Memory B cell (primary cell): ENCODE results near the gene GOT2.

Experiments
- ATAC-seq: fragments of 150-1000 bp; cut with Tn5 transposase; 2 replicates; pipeline ENCODE4 v1.10.0; 2021; ENCODE audit warnings: low read depth, mild to moderate bottlenecking, moderate library complexity
- DNase-seq, 2 donors: peaks; one replicate each; pipeline ENCODE4 v3.0.0; 2022; ENCODE audit warnings: low spot score in 2 of 2
- H3K27ac Mint-ChIP-seq: one replicate; pipeline ENCODE4 v1.8.0; 2022; ENCODE audit warnings: mild to moderate bottlenecking, moderate library complexity, mixed read lengths
- H3K27me3 Mint-ChIP-seq: one replicate; pipeline ENCODE4 v1.8.0; 2022; ENCODE audit warnings: mixed read lengths
- H3K36me3 Mint-ChIP-seq: one replicate; pipeline ENCODE4 v1.8.0; 2022; ENCODE audit warnings: mild to moderate bottlenecking, mixed read lengths
- H3K4me1 Mint-ChIP-seq: one replicate; pipeline ENCODE4 v1.8.0; 2022; ENCODE audit warnings: mixed read lengths
- H3K4me3 Mint-ChIP-seq: one replicate; pipeline ENCODE4 v1.8.0; 2022; ENCODE audit warnings: mild to moderate bottlenecking, moderate library complexity, mixed read lengths
- H3K9me3 Mint-ChIP-seq: one replicate; pipeline ENCODE4 v1.8.0; 2022; ENCODE audit warnings: mixed read lengths

Gene GOT2

GRCh38 chr16:58733248-58733670 lies 857 bp downstream of the GOT2 start:
- H3K36me3 Mint-ChIP-seq = no peaks in the 10 kb centered on the region
- H3K9me3 Mint-ChIP-seq = no peaks in the 10 kb centered on the region
- H3K27me3 Mint-ChIP-seq = peaks cover 2% of the 10 kb centered on the region
- ATAC-seq (no peak), DNase-seq (no peak)
- H3K27ac Mint-ChIP-seq = peak overlapping the region; percentile 91
- peaks cover 18% of the 10 kb centered on the region for H3K4me1 Mint-ChIP-seq
- H3K4me3 Mint-ChIP-seq = peak overlapping the region; percentile 99

- no peaks in the 10 kb centered on the region for H3K27me3 Mint-ChIP-seq
- DNase-seq = no peak
- H3K27ac Mint-ChIP-seq = peak overlapping the region; percentile 91
- peaks cover 18% of the 10 kb centered on the region for H3K4me1 Mint-ChIP-seq
- no peaks in the 10 kb centered on the region for H3K9me3 Mint-ChIP-seq
- no peaks in the 10 kb centered on the region for H3K36me3 Mint-ChIP-seq
- ATAC-seq = no peak
- peak overlapping the region; percentile 99 for H3K4me3 Mint-ChIP-seq
Measured at GRCh38 chr16:58732545-58733247, 1.4 kb downstream of the GOT2 start.

GRCh38 chr16:58730724-58731370 lies 3.3 kb downstream of the GOT2 start:
- Mint-ChIP-seq H3K9me3 (no peaks in the 10 kb centered on the region), H3K36me3 (no peaks in the 10 kb centered on the region), H3K4me3 (no peak overlapping the region), H3K4me1 (peaks cover 22% of the 10 kb centered on the region), H3K27ac (no peak overlapping the region), H3K27me3 (no peaks in the 10 kb centered on the region)
- ATAC-seq (no peak), DNase-seq (no peak)

- Mint-ChIP-seq H3K4me3 (no peak overlapping the region), H3K36me3 (no peaks in the 10 kb centered on the region), H3K4me1 (peaks cover 14% of the 10 kb centered on the region), H3K27ac (no peak overlapping the region), H3K27me3 (no peaks in the 10 kb centered on the region), H3K9me3 (no peaks in the 10 kb centered on the region)
- DNase-seq (no peak), ATAC-seq (no peak)
Measured at GRCh38 chr16:58727796-58728568, 6.1 kb downstream of the GOT2 start.

DNA sequence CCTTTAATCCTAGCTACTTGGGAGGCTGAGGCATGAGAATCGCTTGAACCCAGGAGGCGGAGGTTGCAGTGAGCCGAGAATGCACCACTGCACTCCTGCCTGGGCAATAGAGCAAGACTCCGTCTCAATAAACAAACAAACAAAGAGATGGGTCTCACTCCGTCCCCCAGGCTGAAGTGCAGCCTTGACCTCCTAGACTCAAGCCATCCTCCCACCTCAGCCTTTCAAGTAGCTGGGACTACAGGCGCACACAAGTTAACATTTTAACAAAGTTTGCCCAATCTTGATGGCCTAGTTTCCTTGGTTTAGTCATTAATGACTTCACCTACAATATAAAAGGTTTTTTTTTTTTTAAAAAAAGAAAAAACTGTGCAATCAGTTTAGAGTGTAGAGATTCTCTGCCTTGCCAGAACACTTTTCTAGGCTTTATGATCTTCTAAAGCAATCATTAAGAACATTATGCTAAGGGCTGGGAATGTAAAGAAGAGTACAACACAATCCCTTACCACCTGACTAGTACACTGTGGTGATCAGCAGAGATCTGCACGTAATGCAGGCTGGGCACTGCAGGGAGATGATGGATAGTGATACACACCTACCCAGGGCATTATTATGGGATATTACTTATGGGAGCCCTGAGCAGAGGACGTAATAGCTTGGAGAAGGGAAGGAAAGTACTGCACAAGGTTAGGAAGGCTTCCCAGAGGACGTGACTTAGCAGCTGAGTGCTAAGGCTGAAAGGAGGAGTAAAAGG lies 6.9 kb downstream of the GOT2 start:
- no peak for DNase-seq
- Mint-ChIP-seq H3K27ac (no peak overlapping the region), H3K27me3 (no peaks in the 10 kb centered on the region), H3K4me3 (no peak overlapping the region), H3K4me1 (peaks cover 7% of the 10 kb centered on the region), H3K9me3 (no peaks in the 10 kb centered on the region), H3K36me3 (no peaks in the 10 kb centered on the region)
- no peak for ATAC-seq

- Mint-ChIP-seq H3K27ac (no peak overlapping the region), H3K4me1 (peaks cover 3% of the 10 kb centered on the region), H3K4me3 (no peak overlapping the region), H3K9me3 (no peaks in the 10 kb centered on the region), H3K27me3 (no peaks in the 10 kb centered on the region), H3K36me3 (peaks cover 7% of the 10 kb centered on the region)
- no peak for ATAC-seq
- DNase-seq = no peak
Measured at GRCh38 chr16:58723109-58723508, 11.0 kb downstream of the GOT2 start.

DNA sequence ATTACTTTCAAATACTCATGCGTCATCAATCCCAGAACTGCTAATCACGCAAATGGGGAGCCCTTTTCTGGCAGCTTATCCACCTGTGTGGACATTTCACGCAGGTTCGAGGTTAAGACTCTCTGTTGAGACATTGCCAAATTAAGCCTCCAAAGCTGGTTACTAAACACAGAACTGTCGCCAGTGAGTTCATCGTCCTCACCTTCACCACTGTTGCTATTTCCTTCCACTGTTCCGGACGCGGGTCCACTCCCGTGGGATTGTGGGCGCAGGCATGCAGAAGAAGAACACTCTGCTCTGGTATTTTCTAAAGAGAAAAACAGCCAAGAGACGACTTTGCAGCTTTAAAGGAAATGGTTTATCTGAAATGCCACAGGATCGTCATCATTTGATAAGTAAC lies 16.1 kb downstream of the GOT2 start:
- H3K9me3 Mint-ChIP-seq = no peaks in the 10 kb centered on the region
- peaks cover 27% of the 10 kb centered on the region for H3K36me3 Mint-ChIP-seq
- H3K27me3 Mint-ChIP-seq = no peaks in the 10 kb centered on the region
- no peak overlapping the region for H3K4me3 Mint-ChIP-seq
- no peaks in the 10 kb centered on the region for H3K4me1 Mint-ChIP-seq
- no peak overlapping the region for H3K27ac Mint-ChIP-seq
- ATAC-seq (no peak), DNase-seq (no peak)

DNA sequence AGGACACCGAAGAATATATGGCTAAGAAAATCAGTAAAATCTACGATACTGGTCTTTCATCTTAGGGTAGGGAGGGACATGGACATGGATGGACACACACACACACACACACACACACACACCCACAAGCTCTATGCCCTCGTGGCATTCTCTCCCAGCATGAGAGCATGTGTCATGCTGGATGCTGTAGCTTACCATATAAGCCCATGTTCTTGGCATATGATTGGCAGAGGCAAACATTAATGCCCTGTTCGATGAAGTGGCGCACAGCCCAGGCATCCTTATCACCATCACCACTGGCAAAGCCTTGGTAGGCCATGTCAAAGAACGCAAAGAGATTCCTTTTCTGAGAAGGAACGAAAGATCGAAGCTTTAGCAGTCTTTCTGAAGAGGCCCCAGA lies 17.6 kb downstream of the GOT2 start:
- no peaks in the 10 kb centered on the region for H3K4me1 Mint-ChIP-seq
- no peak overlapping the region for H3K27ac Mint-ChIP-seq
- DNase-seq (no peak), ATAC-seq (no peak)
- no peak overlapping the region for H3K4me3 Mint-ChIP-seq
- H3K36me3 Mint-ChIP-seq = peaks cover 35% of the 10 kb centered on the region
- H3K9me3 Mint-ChIP-seq = no peaks in the 10 kb centered on the region
- no peaks in the 10 kb centered on the region for H3K27me3 Mint-ChIP-seq

DNA sequence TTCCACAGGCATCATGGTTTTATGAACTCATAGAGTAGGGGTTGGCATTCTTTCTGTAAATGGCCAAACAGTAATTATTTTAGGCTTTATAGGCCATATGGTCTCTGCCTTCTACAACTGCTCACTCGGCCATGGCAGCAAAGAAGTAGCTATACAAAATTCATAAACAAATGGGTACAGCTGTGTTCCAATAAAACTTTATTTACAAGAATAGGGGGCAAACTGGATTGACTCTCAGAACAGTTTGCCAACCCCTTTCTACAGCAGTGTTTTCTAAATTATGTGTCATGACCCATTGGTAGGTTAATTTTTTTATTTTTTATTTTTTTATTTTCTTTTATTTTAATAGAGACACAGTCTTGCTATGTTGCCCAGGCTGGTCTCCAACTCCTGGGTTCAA lies 20.4 kb downstream of the GOT2 start:
- H3K36me3 Mint-ChIP-seq = peaks cover 39% of the 10 kb centered on the region
- no peak for ATAC-seq

GRCh38 chr16:58709333-58709732 lies 24.8 kb downstream of the GOT2 start:
- no peak overlapping the region for H3K4me3 Mint-ChIP-seq
- H3K27me3 Mint-ChIP-seq = no peaks in the 10 kb centered on the region
- H3K4me1 Mint-ChIP-seq = peaks cover 3% of the 10 kb centered on the region
- peaks cover 27% of the 10 kb centered on the region for H3K36me3 Mint-ChIP-seq
- ATAC-seq (peak; percentile 60), DNase-seq (no peak)
- H3K9me3 Mint-ChIP-seq = no peaks in the 10 kb centered on the region
- no peak overlapping the region for H3K27ac Mint-ChIP-seq

More for the DNA sequence above, 20.4 kb downstream of the GOT2 start:
- no peaks in the 10 kb centered on the region for H3K27me3 Mint-ChIP-seq
- no peak overlapping the region for H3K27ac Mint-ChIP-seq
- DNase-seq = no peak
- peaks cover 3% of the 10 kb centered on the region for H3K4me1 Mint-ChIP-seq
- no peak overlapping the region for H3K4me3 Mint-ChIP-seq
- H3K9me3 Mint-ChIP-seq = no peaks in the 10 kb centered on the region

- no peak overlapping the region for H3K27ac Mint-ChIP-seq
- peaks cover 3% of the 10 kb centered on the region for H3K4me1 Mint-ChIP-seq
- DNase-seq = no peak
- no peaks in the 10 kb centered on the region for H3K36me3 Mint-ChIP-seq
- H3K4me3 Mint-ChIP-seq = no peak overlapping the region
- ATAC-seq = no peak
- no peaks in the 10 kb centered on the region for H3K9me3 Mint-ChIP-seq
- H3K27me3 Mint-ChIP-seq = no peaks in the 10 kb centered on the region
Measured at GRCh38 chr16:58699151-58699550, 35.0 kb downstream of the GOT2 start.

DNA sequence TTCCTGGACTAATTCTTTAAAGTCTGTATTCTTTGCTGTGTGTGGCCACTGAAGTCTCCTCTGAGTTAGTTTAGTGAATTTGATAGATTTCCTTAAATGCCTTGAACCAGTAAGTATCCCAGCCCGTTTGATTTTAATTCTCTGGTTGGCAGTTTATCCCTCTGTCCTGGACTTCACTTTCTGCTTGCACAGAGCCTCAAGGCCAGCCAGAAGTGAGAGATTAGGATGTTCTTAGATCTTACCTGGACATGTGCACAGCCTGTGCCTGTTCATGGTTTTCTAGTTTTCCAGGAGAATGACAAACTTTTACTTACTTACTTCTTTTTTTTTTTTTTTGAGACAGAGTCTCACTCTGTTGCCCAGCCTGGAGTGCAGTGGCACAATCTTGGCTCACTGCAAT lies 38.7 kb downstream of the GOT2 start:
- ATAC-seq = no peak
- Mint-ChIP-seq H3K4me3 (no peak overlapping the region), H3K27me3 (peaks cover 3% of the 10 kb centered on the region), H3K4me1 (peaks cover 3% of the 10 kb centered on the region), H3K9me3 (peaks cover 4% of the 10 kb centered on the region), H3K36me3 (no peaks in the 10 kb centered on the region), H3K27ac (no peak overlapping the region)
- no peak for DNase-seq

DNA sequence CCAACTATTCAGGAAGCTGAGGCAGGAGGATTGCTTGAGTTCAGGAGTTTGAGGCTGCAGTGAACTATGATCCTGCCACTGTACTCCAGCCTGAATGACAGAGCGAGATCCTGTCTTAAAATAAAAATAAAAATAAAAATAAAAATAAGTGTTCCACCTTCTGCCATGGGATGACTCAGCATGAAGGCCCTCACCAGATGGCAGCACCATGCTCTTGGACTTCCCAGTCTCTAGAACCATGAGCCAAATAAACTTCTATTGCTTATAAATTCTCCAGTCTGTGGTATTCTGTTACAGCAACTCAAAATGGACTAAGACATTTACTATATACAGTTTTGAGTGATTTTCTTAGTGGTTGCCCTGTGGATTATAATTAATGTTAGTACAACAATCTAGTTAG lies 41.7 kb downstream of the GOT2 start:
- no peak for ATAC-seq
- DNase-seq = no peak
- H3K9me3 Mint-ChIP-seq = peaks cover 4% of the 10 kb centered on the region
- no peaks in the 10 kb centered on the region for H3K4me1 Mint-ChIP-seq
- peaks cover 6% of the 10 kb centered on the region for H3K27me3 Mint-ChIP-seq
- H3K36me3 Mint-ChIP-seq = no peaks in the 10 kb centered on the region
- H3K4me3 Mint-ChIP-seq = no peak overlapping the region
- no peak overlapping the region for H3K27ac Mint-ChIP-seq
